NCI-H2171 (cell line): ENCODE data around the gene CHST11.

Source experiments
- DNase-seq: peaks from one replicate; lab custom pipeline; 2025; lab: John Stamatoyannopoulos, UW

CHST11 gene

DNA sequence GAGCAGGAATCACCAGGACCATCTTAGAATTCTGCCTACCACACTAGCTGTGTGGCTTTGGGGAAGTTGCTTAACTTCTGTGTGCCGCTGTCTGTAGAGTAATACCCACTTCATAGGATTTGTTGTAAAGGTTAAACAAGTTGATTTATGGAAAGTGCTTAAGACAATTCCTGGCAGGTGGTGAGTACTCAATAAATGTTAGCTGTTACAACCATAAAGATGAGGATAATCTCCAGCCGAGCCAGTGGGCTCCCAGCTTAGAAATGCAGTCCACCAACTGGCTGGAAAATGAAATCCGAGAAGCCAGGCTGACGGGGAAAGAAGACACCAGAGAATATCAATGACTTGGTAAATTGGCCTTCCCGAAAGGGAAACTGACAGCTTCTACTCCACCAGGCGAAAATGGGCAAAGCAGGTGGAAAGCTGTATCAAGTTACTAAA is 173.5 kb downstream of the CHST11 start:
- peak; percentile 82 for DNase-seq

DNA sequence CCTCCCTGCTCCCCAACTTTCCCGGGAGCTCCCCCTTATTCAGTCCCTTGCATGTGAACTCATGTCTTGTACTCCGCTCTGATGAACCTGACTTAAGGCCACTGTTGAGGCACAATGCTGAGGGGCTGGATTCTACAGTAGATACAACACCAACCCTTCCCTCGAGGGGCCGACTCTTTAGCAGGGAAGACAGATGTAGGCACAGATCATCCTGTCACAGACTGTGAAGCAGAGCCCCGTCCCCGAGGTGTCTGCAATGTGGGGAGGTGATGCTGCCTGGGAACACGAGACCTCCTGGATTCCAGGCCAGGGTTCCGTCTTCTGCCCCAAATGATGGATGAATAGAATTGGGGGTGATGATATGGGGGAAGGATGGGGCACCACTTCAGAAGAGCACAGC is 175.1 kb downstream of the CHST11 start:
- DNase-seq, result peak; percentile 6

DNA sequence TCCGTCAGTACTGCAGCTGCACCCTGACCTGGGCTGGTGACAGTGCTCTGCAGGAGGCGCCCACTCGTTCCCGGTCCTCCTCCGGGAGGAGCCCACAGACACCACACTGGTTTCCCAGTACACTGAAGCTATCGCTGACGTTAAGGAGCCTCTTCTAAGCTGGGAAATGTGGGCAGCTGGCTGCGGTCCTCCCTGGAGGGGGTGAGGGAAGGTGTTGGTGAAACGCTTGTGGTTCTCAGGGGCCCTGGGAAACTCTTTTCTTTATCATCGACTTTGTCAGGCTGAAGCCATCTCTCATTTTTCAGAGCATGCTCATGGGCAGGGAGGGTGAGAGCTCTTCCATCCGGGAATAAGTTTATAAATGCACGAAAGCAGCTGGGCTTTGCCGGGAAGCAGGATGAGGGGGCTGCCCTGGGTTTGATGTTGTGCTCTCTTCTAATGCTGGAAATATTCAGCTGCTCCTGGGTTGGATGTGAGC is 176.0 kb downstream of the CHST11 start:
- DNase-seq, result no peak

DNA sequence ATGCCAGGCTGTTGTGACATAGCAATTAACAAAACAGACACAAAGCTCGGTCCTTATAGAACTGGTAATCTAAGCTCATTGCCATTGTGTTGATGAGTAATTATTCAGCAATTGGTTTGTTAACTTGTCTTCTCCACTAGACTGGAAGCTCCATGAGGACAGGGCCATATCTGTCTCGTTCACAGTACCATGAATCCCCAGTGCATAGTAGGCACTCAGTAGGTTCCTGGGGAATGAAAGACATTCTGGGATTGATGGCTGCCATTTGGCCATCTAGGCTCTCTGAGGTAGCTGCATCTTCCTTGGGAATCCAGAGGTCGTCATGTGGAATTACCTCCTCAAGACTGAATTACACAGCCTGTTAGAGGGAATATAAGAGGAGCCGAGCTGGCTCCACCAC is 177.3 kb downstream of the CHST11 start:
- no peak for DNase-seq

DNA sequence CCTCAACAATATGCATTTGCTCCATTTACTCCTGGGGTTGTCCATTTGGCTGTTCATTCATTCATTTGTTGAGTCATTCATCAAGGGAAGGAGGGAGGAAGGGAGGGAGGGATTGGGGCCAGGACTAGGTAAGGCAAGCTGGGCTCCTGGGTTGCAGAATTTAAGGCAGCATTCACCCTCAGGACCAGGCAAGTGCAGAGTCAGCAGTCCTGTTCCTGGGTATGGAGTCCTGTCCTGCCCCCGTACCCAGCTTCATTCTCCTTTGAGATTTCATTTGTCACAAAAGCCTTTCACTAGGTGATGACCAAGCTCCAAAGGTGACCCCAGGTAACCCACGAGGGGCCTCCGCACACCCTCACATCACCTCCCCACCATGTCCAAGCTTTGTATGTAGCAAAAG is 178.1 kb downstream of the CHST11 start:
- no peak for DNase-seq

DNA sequence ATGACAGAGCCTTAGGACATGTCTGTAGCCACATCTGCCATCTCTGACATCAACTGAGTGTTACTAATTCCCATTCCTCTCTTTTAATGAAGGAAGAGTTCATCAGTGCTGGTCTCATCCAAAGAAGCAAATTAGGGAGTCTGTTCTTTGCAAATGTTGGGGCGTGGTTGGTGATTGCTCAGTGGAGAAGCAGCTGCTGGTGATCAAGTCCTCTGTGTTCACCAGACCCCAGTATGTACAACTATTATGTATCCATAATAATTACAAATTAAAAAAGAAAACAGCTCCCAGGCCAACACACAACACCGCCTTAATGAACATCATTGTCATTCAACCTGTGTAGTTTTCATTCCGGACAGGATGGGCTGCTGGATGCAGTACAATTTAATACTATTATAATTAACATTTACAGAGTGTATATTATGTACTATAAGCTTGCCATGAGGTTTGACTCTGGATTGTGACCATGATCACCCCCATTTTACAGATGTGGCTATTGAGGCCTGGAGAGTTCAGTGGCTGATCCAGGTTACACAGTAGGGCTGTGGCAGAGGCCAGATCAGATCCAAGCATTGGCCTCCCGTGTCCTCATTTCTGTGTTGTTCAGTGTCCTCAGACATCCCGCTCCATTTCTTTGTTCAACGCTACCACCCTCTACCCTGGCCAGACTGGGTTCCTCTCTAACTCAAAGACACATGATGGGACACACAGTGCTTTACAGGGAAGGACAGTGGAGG is 179.0 kb downstream of the CHST11 start:
- no peak for DNase-seq

DNA sequence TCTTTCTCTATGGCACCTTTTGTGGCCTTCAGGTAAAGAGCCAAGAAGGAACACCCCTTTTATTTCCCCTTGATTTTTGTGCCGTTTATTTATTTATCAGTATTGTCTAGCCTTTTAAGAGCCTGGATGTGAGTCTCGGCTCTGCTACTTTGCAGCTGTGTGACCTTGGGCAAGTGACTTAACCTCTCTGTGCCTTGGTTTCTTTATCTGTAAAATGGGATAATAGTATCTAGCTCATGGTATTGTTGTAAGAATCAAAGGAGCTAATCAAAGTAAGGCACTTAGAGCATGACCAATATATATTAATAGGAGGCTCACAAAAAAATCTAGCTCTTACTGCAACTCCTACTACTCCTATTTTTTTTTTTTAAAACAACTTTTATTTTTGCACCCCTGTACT is 179.7 kb downstream of the CHST11 start:
- DNase-seq, result no peak

DNA sequence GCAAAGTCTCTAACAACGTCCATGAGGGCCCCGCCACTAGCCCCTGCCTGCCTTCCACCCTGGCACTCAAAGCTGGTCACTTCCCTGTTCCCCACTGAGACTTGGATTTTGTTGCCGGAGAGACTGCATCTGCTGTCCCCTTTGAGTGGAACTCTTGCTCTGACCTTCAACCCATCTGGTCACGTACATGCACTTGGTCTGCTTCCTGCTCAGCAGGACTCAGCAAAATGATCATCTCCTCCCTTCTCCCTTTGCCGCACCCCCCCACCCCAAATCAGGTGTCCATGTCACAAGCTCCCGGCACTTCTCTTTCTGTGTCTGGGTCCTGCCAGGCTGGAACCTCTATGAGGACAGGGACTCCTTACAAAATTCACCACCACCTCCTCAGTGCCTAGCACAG is 180.9 kb downstream of the CHST11 start:
- DNase-seq, result no peak

DNA sequence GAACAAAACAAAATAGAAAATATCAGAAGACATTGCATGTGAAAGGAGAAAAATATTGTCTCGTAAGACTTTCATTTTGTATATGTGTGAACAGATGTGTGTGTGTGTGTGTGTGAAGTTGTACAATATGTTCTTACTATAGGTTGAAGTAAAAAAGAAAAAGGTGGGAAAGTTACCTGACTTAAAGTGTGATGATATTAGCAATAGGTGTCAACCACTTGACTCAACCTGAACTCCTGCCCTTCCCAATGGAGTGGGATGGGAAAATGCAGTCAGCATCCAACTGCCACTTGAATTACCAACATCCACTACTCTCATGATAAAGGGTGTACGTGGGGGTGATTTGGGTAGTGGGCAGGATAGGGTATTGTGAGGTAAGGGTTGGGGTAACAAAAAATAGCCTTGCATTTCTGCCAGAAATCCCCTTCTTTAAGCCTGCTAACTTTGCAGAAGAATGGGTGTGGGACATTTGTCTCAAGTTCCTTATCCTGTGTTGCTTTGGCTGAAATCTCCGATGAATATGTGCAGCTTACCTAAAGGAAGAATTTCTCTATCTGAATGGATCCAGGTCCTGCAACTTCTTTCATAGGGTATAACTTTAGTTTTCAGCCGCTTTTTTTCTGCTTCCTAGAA is 181.6 kb downstream of the CHST11 start:
- DNase-seq, result no peak

DNA sequence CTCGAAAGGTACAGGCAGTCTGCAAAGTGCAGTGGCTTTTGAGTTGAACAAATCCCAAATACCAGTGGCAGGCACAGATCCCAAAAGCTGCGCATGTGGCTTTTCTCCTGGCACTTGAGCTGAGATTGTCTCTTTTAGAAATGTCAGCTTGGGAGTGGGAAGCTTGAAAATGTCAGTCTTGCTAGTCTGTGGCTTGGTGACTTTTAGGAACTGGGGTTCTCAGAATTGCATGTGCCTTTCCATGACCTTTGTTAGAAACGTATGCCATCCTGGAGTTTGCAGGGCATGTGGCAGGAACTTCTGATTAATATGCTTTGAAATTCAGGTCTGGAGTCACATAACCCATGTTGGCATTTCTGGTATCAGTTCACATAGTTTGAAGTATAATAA is 182.1 kb downstream of the CHST11 start:
- DNase-seq, result no peak

DNA sequence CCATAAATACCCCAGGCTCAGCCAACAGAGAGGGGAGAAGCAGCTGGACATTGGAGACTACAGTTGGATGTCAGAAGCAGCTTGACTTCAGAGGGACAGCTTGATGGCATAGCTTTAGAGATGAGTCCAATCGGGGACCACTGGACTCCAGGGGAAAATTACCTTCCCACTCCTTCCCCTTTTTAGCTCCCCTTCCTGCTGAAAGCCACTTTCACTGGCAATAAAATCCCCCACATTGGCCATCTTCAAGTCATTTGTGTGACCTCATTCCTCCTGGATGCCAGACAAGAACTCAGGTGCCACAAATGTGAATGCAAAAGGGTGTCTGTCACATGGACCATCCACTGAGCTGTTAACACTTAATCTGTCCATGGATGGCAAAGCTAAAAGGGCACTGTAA is 184.2 kb downstream of the CHST11 start:
- DNase-seq, result no peak

DNA sequence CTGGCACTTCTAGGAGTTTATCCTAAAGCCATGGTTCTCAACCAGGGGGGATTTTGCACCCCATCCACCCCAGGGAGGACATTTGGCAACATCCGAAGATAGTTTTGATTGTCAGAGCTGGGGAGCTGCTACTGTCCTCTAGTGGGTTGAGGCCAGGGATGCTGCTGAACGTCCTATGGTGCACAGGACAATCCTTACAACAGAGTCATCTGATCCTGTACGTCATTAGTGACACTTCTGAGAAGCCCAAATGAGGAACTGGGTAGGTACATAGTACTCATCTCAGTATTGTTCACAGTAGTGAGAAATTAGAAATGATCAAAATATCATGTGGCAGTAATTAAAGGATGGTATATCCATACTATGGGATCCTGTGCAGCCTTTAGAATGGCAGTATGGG is 185.1 kb downstream of the CHST11 start:
- no peak for DNase-seq

DNA sequence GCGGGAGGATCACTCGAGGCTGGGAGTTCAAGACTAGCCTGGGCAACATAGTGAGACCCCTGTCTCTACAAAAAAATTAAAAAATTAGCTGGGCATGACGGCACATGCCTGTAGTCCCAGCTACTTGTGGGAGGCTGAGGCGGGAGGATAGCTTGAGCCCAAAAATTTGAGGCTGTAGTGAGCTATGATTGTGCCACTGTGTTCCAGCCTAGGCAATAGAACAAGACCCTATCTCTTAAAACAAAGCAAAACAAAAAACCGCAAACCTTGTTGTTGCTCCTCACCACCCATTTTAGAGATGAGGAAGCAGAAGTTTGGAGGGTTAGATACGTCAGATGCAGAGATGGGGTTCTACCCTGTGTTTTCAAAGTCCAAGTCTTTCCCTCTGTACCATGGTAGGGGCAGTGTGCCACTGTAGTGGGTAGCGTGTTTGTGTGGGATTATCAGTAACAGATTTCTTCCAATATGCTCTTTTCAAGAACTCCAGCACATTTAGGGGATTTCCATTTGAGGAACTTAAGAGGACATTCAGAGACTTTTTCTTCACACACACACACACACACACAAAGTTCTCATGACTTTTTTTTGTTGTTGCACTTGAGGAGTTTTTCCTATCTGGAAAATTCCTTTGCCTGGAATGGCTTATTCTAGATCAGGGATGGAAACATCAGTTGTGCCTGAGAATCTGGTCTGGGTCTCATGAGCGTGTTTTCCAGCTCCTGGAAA is 186.5 kb downstream of the CHST11 start:
- no peak for DNase-seq

DNA sequence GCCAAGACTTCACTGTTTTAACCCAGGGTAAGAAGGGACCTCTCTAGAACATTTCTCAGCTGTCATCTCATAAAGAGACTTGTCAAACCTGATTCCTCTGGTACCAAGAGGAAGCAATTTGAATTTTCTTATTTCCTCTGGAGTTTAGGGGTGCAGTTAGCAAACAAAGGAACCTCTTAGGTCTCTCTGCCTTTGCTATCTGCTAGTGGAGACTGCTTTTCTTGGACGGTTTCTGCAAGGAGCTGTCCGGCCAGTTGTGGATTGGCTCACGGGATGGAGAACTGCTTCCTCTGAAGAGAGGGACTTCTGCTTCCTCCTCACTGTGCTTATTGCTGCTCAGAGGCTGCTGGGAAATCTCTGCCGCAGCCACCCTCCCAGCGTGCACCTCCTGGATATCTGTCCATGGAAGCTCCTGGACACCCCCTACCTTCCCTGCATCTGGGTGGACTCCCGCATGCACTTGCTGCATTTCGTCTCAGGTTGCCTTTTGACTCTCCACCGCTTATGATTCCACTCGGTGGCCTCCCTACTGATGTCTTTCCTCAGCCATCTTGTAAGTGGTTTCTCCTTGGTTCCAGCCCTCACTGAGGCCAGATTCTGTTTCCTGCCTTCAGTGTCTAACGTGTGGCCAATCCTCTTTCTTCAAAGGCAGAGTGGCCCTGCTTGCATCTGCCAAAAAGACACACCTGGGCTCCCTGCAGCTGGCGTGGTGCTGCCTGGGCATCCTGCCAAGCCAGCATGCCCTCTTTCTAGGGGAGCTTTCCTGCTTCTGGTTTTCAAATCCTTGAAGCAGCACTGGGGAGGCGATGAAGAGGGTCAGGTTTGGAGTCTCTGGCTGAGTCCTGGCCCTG is 187.3 kb downstream of the CHST11 start:
- peak; percentile 79 for DNase-seq

DNA sequence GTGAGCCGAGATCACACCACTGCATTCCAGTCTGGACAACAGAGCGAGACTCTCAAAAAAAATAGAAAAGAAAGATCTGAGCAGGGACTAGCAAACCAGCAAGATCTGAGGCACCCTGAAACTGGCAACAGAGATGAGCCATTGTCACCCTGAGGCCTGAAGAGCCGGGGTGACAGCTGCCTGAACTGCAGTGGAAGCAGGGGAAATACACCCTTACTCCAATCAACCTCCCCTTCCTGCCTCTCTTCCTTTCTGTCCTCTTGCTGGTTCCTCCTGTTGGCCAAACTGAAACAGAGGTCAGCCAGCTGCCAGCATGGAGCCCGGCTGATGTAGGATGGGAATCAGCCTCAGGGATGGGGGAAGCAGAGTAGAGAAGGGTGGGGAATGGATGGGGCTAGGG is 192.0 kb downstream of the CHST11 start:
- no peak for DNase-seq

DNA sequence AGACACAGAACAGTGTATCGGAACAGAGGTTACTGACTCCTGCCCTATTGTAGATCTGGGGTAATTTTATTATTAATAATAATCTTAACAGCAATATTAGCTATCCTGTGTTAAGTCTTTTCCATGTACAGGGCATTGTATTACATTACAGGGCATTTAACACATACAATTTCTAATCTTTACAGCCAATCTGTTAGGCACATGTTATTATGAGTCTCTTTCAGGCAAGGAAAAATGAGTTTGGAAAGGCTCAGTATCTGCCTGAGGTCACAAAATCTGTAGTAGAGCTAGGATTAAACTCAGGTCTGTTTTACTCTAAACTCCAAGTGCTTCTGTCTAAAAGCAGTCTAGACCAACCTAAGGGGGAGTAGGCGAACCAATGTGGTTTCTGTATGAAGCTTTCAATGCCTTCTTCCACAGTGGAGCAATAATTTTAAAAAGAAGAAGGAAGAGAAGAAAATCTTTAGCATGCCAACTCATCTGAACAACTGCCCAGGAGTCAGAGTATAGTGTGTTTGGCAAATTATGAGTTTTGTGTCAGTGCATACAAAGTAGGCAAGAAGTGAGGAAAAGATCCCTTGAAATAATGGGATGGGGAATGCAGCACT is 192.6 kb downstream of the CHST11 start:
- DNase-seq, result no peak

DNA sequence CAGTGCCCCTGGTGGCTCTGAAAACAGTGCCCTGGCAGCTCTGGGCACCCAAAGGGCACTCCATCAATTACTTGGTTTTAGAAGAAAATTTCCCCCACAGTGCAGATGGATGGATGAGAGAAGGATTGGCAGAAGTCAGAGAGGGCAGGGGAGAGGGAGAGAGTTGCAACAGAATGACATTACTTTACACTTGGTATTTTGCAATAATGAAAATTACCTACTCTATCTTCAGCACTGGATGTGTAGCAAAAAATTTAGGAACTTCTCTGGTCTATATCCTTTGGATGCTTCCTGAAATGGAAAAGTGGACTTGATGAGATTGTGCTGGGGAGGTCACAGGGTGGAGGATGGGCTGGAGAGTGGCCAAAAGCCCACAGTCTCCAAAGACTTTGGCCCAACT is 193.2 kb downstream of the CHST11 start:
- no peak for DNase-seq

DNA sequence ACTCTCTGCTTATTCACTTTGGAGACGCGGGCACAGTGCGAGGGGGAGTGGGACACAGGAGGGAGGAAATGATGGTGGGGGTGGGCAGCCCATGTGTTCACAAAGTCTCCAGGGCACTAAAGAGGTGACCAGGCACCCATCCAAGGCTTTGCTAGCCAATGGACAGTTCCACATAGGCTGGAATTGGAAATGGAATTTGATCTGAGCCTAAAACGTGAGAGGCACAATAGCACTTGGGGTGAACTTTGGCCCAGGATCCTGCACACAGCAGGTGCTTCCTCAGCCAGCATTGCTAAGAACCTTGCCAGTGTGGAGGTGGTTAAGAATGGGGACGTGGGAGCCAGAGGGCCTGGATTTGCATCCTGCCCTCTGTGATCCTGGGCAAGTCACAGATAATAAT is 193.8 kb downstream of the CHST11 start:
- DNase-seq, result no peak

DNA sequence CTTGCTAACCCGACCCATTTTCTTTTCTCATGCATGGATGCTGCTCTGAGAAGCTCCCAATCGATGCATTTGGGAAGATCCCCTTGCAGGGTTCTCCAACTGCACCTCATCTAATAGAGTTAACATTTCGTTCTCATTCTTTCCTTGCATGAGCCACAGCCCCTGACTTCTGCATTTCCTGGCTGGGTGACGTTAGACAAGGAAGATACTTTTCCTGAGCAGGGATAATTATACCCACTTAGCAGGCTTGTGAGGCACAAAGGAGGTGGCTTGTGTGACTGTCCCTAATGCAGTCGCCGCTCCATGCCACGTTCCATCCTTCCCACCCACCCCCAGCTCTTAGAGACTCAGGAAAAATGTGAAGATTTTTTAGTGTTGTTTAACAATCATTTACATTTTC is 195.1 kb downstream of the CHST11 start:
- no peak for DNase-seq

DNA sequence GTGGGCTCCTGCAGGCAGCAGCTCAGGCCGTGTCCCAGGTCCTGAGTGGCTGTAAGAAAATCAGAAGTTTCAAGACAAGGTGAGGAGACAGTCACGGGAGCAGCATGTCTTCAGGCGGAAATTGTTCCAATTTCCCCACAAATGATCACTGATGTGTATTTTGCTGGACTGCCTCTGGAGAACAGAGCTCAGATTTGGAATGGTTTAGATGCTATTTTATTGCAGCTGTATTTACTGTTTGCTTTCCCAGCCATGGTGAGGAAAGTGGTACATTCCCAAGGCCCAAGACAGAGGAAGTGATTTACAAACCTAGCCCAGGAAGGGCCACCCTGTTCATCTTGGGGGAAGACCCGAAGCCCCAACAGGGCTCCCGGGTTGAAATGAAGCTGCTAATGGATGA is 195.6 kb downstream of the CHST11 start:
- no peak for DNase-seq

DNA sequence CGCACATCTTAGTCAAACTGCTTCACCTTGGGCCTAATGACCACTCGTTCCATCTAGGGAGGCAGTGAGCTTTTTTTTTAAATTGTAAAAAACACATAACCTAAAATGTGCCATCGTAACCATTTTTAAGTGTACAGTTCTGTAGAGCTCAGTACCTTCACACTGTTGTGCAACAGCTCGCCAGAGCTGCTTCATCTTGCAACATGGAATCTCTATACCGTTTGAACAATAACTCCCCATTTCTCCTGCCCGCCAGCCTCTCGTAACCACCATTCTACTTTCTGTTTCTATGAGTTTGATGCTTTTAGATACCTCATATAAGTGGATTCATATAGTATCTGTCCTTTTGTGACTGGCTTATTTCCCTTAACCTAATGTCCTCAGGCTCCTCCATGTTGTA is 196.2 kb downstream of the CHST11 start:
- DNase-seq, result no peak
